Peyer's patch (tissue), 4 donors: ENCODE data around the gene ITPRIP. TPM values are rescaled to one million over a fixed set of nuclear protein-coding genes. Genes with fewer than 3 reads are reported as not detected.

Source experiments
- DNase-seq, 3 donors: peaks; one replicate each; pipeline ENCODE4 v3.0.0-alpha.2; 2017 to 2019
- H3K27ac ChIP-seq, 4 donors: fragments of 200-600 bp; sonication (generic); one replicate each; pipeline ENCODE4 v1.5.1; 2016 to 2019
- H3K27me3 ChIP-seq, 2 donors: fragments of 200-600 bp; sonication (generic); one replicate each; pipeline ENCODE4 v1.5.1; 2019
- H3K36me3 ChIP-seq, 3 donors: fragments of 200-600 bp; sonication (generic); one replicate each; pipeline ENCODE4 v1.5.1; 2016 to 2019
- H3K4me1 ChIP-seq, 4 donors: fragments of 200-600 bp; sonication (generic); one replicate each; pipeline ENCODE4 v1.5.1; 2016 to 2019
- H3K4me3 ChIP-seq, 4 donors: fragments of 200-600 bp; sonication (generic); 1 replicate in 3 of 4; 2 replicates in 1 of 4; pipeline ENCODE4 v1.5.1; 2016 to 2019; ENCODE audit warnings: mild to moderate bottlenecking in 1 of 4
- H3K9me3 ChIP-seq, 4 donors: fragments of 200-600 bp; sonication (generic); one replicate each; pipeline ENCODE4 v1.5.1; 2016 to 2019; ENCODE audit warnings: mild to moderate bottlenecking in 1 of 4
- CTCF ChIP-seq, 6 experiments: fragments of 450-650 bp in 4 of 6; fragments of 200-600 bp in 2 of 6; sonication (generic) in 1 of 6; IDR thresholded peaks; one replicate each; pipeline ENCODE4 v1.5.1; 2017 to 2019; ENCODE audit warnings: antibody characterized with exemption in 6 of 6, mild to moderate bottlenecking in 3 of 6, moderate library complexity in 1 of 6
- POLR2A ChIP-seq, 2 donors: fragments of 450-650 bp; IDR thresholded peaks; one replicate each; pipeline ENCODE4 v1.5.1; 2017; ENCODE audit warnings: antibody characterized with exemption in 2 of 2, mild to moderate bottlenecking in 2 of 2, moderate library complexity in 2 of 2
- total RNA-seq, 4 donors: library from RNA; depleted of rRNA; stranded (reverse); fragments of >200 nt; gene quantifications; one replicate each; pipeline ENCODE4 v1.1.0, GENCODE V29; 2016

The ITPRIP gene
- total RNA-seq, 4 donors from 2014 or later = 2.8 to 9.9 (median 7.7) TPM

GRCh38 chr10:104371753-104372152, 33.5 kb upstream of the ITPRIP start:
- no peak overlapping the region for H3K27ac ChIP-seq
- H3K27me3 ChIP-seq = no peaks in the 10 kb centered on the region
- H3K9me3 ChIP-seq = peaks cover 0 to 4% (median 0%) of the 10 kb centered on the region in 4 donors
- no peak for DNase-seq
- TF ChIP-seq POLR2A (IDR thresholded peaks at IDR 0.05) = no peak
- TF ChIP-seq CTCF (IDR thresholded peaks at IDR 0.05) = no peak
- H3K36me3 ChIP-seq = no peaks in the 10 kb centered on the region
- no peaks in the 10 kb centered on the region for H3K4me1 ChIP-seq
- no peak overlapping the region for H3K4me3 ChIP-seq

- Histone ChIP-seq H3K27ac (no peak overlapping the region), H3K9me3 (peaks cover 0 to 4% (median 0%) of the 10 kb centered on the region in 4 donors), H3K36me3 (no peaks in the 10 kb centered on the region), H3K4me1 (no peaks in the 10 kb centered on the region), H3K27me3 (no peaks in the 10 kb centered on the region), H3K4me3 (no peak overlapping the region)
- DNase-seq = no peak
- TF ChIP-seq POLR2A (IDR thresholded peaks at IDR 0.05) (no peak), CTCF (IDR thresholded peaks at IDR 0.05) (no peak)
These were observed 30.1 kb upstream of the ITPRIP start for GRCh38 chr10:104368381-104368780.

GRCh38 chr10:104367904-104368303, 29.6 kb upstream of the ITPRIP start:
- H3K9me3 ChIP-seq = peaks cover 0 to 4% (median 0%) of the 10 kb centered on the region in 4 donors
- no peaks in the 10 kb centered on the region for H3K4me1 ChIP-seq
- H3K27ac ChIP-seq = no peak overlapping the region
- H3K36me3 ChIP-seq = no peaks in the 10 kb centered on the region
- TF ChIP-seq CTCF (IDR thresholded peaks at IDR 0.05) (no peak), POLR2A (IDR thresholded peaks at IDR 0.05) (no peak)
- no peaks in the 10 kb centered on the region for H3K27me3 ChIP-seq
- no peak overlapping the region for H3K4me3 ChIP-seq
- no peak for DNase-seq

- H3K9me3 ChIP-seq = no peaks in the 10 kb centered on the region
- H3K4me3 ChIP-seq = no peak overlapping the region
- no peaks in the 10 kb centered on the region for H3K4me1 ChIP-seq
- H3K27me3 ChIP-seq = no peaks in the 10 kb centered on the region
- H3K36me3 ChIP-seq = no peaks in the 10 kb centered on the region
- no peak overlapping the region for H3K27ac ChIP-seq
- no peak for DNase-seq
- no peak for TF ChIP-seq POLR2A (IDR thresholded peaks at IDR 0.05)
- TF ChIP-seq CTCF (IDR thresholded peaks at IDR 0.05) = no peak
These were observed 21.5 kb upstream of the ITPRIP start for GRCh38 chr10:104359811-104360210.

GRCh38 chr10:104353325-104354048, 15.2 kb upstream of the ITPRIP start, which contains the start of gene CFAP58:
Gene CFAP58, plus strand, starts transcription at chr10:104353833. Its CDS starts 65 bp downstream, at chr10:104353898.
- Histone ChIP-seq H3K36me3 (no peaks in the 10 kb centered on the region), H3K4me1 (peaks cover 0 to 21% (median 0%) of the 10 kb centered on the region in 4 donors), H3K4me3 (peak within 1 kb of the TSS; percentile 28 to 55 (median 44)), H3K9me3 (no peaks in the 10 kb centered on the region), H3K27ac (no peak within 1 kb of the TSS), H3K27me3 (no peaks in the 10 kb centered on the region)
- TF ChIP-seq POLR2A (IDR thresholded peaks at IDR 0.05) (no peak), CTCF (IDR thresholded peaks at IDR 0.05) (peak; percentile 53 to 84 (median 78))
- peak; percentile 93 to 98 (median 96) for DNase-seq
